IMR-90 (cell line): ENCODE measurements around the gene STX18. TPM values are rescaled to one million over a fixed set of nuclear protein-coding genes. Genes with fewer than 3 reads are reported as not detected.

Experiments
- ATAC-seq: fragments of 200-7000 bp; cut with Tn5 transposase; 2 replicates; pipeline ENCODE4 v1.9.1; 2020; ENCODE audit warnings: low read depth, mild to moderate bottlenecking, moderate library complexity
- BruUV-seq: library from RNA; stranded (reverse); fragments of 400-500 nt; replicated peaks from 2 replicates; lab custom pipeline; 2021; lab: Mats Ljungman, UMichigan
- CTCF ChIA-PET: fragments of 300-600 bp; formaldehyde crosslinking; extraction: SDS; loops from one replicate; lab custom pipeline; 2021; ENCODE audit warnings: antibody characterized with exemption; lab: Yijun Ruan, JAX
- POLR2A ChIA-PET: fragments of 300-600 bp; sonication (Branson Sonifier 250); formaldehyde crosslinking; loops from one replicate; lab custom pipeline; 2022; ENCODE audit warnings: antibody characterized with exemption; ENCODE audit not compliant: unreplicated experiment; lab: Charles Lee
- DNase-seq: peaks from one replicate; pipeline ENCODE4 v3.0.0; 2013
- H2AFZ ChIP-seq: replicated peaks from 2 replicates; pipeline ENCODE3; 2013; ENCODE audit warnings: low read length, mild to moderate bottlenecking; ENCODE audit not compliant: poor library complexity
- H2AK5ac ChIP-seq: 2 replicates; pipeline ENCODE4 v1.6.1; 2013; ENCODE audit warnings: low read depth, low read length, inconsistent platforms
- H2AK9ac ChIP-seq: replicated peaks from 2 replicates; pipeline ENCODE3; 2013; ENCODE audit warnings: mild to moderate bottlenecking, low read depth, low read length, moderate library complexity; ENCODE audit not compliant: poor library complexity
- H2BK120ac ChIP-seq: 2 replicates; pipeline ENCODE4 v1.6.1; 2013; ENCODE audit warnings: low read depth, low read length, inconsistent platforms
- H2BK15ac ChIP-seq: 3 replicates; pipeline ENCODE4 v1.6.1; 2013; ENCODE audit warnings: low read depth, low read length, inconsistent platforms
- H2BK20ac ChIP-seq: 2 replicates; pipeline ENCODE4 v1.6.1; 2013; ENCODE audit warnings: low read depth, mild to moderate bottlenecking, inconsistent platforms, low read length, moderate library complexity
- H2BK5ac ChIP-seq: 2 replicates; pipeline ENCODE4 v1.6.1; 2013; ENCODE audit warnings: mild to moderate bottlenecking, low read depth, low read length, inconsistent platforms; ENCODE audit not compliant: poor library complexity, severe bottlenecking
- H3K14ac ChIP-seq: replicated peaks from 2 replicates; pipeline ENCODE4 v1.6.1; 2013; ENCODE audit warnings: low read depth, low read length, inconsistent platforms
- H3K18ac ChIP-seq: 2 replicates; pipeline ENCODE4 v1.6.1; 2013; ENCODE audit warnings: low read depth, low read length, control low read depth
- H3K23ac ChIP-seq: 2 replicates; pipeline ENCODE4 v1.6.1; 2013; ENCODE audit warnings: low read depth, low read length, inconsistent platforms
- H3K27ac ChIP-seq: 2 replicates; pipeline ENCODE4 v1.5.1; 2013; ENCODE audit warnings: mild to moderate bottlenecking, control low read depth, low read length; ENCODE audit not compliant: insufficient read depth
- H3K27me3 ChIP-seq: 2 replicates; pipeline ENCODE4 v1.6.1; 2013; ENCODE audit warnings: low read length; ENCODE audit not compliant: control insufficient read depth, insufficient read depth
- H3K36me3 ChIP-seq: 2 replicates; pipeline ENCODE4 v1.6.1; 2013; ENCODE audit warnings: low read length, mixed read lengths; ENCODE audit not compliant: control insufficient read depth, insufficient read depth
- H3K4ac ChIP-seq: 2 replicates; pipeline ENCODE4 v1.6.1; 2013; ENCODE audit warnings: low read depth, low read length, inconsistent platforms
- H3K4me1 ChIP-seq: 2 replicates; pipeline ENCODE4 v1.6.1; 2013; ENCODE audit warnings: low read length, mixed read lengths; ENCODE audit not compliant: control insufficient read depth, insufficient read depth
- H3K4me2 ChIP-seq: 2 replicates; pipeline ENCODE4 v1.6.1; 2013; ENCODE audit warnings: low read depth, mild to moderate bottlenecking, control low read depth, low read length, moderate library complexity
- H3K4me3 ChIP-seq: 2 replicates; pipeline ENCODE4 v1.5.1; 2013; ENCODE audit warnings: low read depth, mild to moderate bottlenecking, control low read depth, low read length, moderate library complexity; ENCODE audit not compliant: insufficient read depth
- H3K56ac ChIP-seq: 2 replicates; pipeline ENCODE4 v1.6.1; 2013; ENCODE audit warnings: low read length, inconsistent platforms; ENCODE audit not compliant: insufficient read depth; ENCODE audit errors: extremely low read depth
- H3K79me1 ChIP-seq, 2 experiments: 2 replicates each; pipeline ENCODE4 v1.6.1; 2013; ENCODE audit warnings: low read length in 2 of 2, inconsistent platforms in 1 of 2, low read depth in 1 of 2
- H3K9ac ChIP-seq: 2 replicates; pipeline ENCODE4 v1.6.1; 2013; ENCODE audit warnings: low read depth, low read length, control low read depth
- H3K9me1 ChIP-seq: 2 replicates; pipeline ENCODE4 v1.6.1; 2013; ENCODE audit warnings: low read length, inconsistent platforms; ENCODE audit not compliant: insufficient read depth
- H3K9me3 ChIP-seq: 2 replicates; pipeline ENCODE4 v1.6.1; 2013; ENCODE audit warnings: low read length; ENCODE audit not compliant: control insufficient read depth, insufficient read depth
- H4K20me1 ChIP-seq: 2 replicates; pipeline ENCODE4 v1.6.1; 2013; ENCODE audit warnings: low read length, inconsistent platforms; ENCODE audit not compliant: insufficient read depth
- H4K5ac ChIP-seq: 2 replicates; pipeline ENCODE4 v1.6.1; 2013; ENCODE audit warnings: mild to moderate bottlenecking, low read depth, low read length, control low read depth
- H4K8ac ChIP-seq, 2 experiments: 2 replicates each; pipeline ENCODE4 v1.6.1; 2013; ENCODE audit warnings: low read depth in 2 of 2, low read length in 2 of 2, control low read depth in 1 of 2, inconsistent platforms in 1 of 2
- H4K91ac ChIP-seq: 2 replicates; pipeline ENCODE4 v1.6.1; 2013; ENCODE audit warnings: low read depth, low read length, inconsistent platforms; ENCODE audit not compliant: insufficient read depth
- BHLHE40 ChIP-seq: fragments of 150-350 bp; IDR thresholded peaks from 2 replicates; pipeline ENCODE4 v1.6.1; 2016; ENCODE audit warnings: mild to moderate bottlenecking, low read depth, low read length
- CEBPB ChIP-seq: IDR thresholded peaks from 2 replicates; pipeline ENCODE4 v1.6.1; 2012; ENCODE audit warnings: low read depth, low read length, improper control_type of control experiment
- CHD1 ChIP-seq: IDR thresholded peaks from 2 replicates; pipeline ENCODE4 v1.6.1; 2012; ENCODE audit warnings: low read depth, low read length, improper control_type of control experiment
- FOS ChIP-seq: fragments of 150-350 bp; IDR thresholded peaks from 2 replicates; pipeline ENCODE4 v1.6.1; 2016; ENCODE audit warnings: low read depth, low read length
- MAFK ChIP-seq: IDR thresholded peaks from 2 replicates; pipeline ENCODE4 v1.6.1; 2012; ENCODE audit warnings: low read depth, low read length, improper control_type of control experiment
- MAZ ChIP-seq: IDR thresholded peaks from 2 replicates; pipeline ENCODE4 v1.6.1; 2012; ENCODE audit warnings: low read depth, mild to moderate bottlenecking, low read length, improper control_type of control experiment, moderate library complexity, borderline replicate concordance
- MXI1 ChIP-seq: IDR thresholded peaks from 2 replicates; pipeline ENCODE4 v1.6.1; 2012; ENCODE audit warnings: low read depth, mild to moderate bottlenecking, low read length, moderate library complexity, borderline replicate concordance
- NFE2L2 ChIP-seq: fragments of 150-350 bp; IDR thresholded peaks from 2 replicates; pipeline ENCODE4 v1.6.1; 2016; ENCODE audit warnings: low read depth, mild to moderate bottlenecking, low read length
- POLR2A ChIP-seq: IDR thresholded peaks from 2 replicates; pipeline ENCODE4 v1.6.1; 2012; ENCODE audit warnings: mild to moderate bottlenecking, low read depth, low read length
- RAD21 ChIP-seq: IDR thresholded peaks from 2 replicates; pipeline ENCODE4 v1.6.1; 2012; ENCODE audit warnings: low read length, improper control_type of control experiment
- RCOR1 ChIP-seq: IDR thresholded peaks from 2 replicates; pipeline ENCODE4 v1.6.1; 2012; ENCODE audit warnings: mild to moderate bottlenecking, low read length, improper control_type of control experiment; ENCODE audit not compliant: insufficient replicate concordance
- RFX5 ChIP-seq: IDR thresholded peaks from 2 replicates; pipeline ENCODE4 v1.8.0; 2012; ENCODE audit warnings: low read depth, mild to moderate bottlenecking, low read length, moderate library complexity
- SMC3 ChIP-seq: fragments of 150-350 bp; IDR thresholded peaks from 2 replicates; pipeline ENCODE4 v1.6.1; 2016; ENCODE audit warnings: low read depth, mild to moderate bottlenecking, antibody characterized with exemption, low read length, moderate library complexity
- WGBS, 2 experiments: methylation state at CpG; one replicate each; pipeline versions ENCODE4 v1.1.5 to v1.1.7; 2013; ENCODE audit warnings: missing lambda C conversion rate in 2 of 2; ENCODE audit not compliant: insufficient read length in 1 of 2; ENCODE audit errors: extremely low coverage in 2 of 2; 5-methylcytosine and 5-hydroxymethylcytosine counted together
- dilution Hi-C: fragments of 300-500 bp; cut with HindIII; formaldehyde crosslinking; loops from one replicate; pipeline ENCODE4 v1.14.3; 2018; ENCODE audit warnings: low sequenced_read_pairs; ENCODE audit not compliant: unreplicated experiment
- in situ Hi-C: fragments of 300-500 bp; cut with MboI; formaldehyde crosslinking; loops from 3 replicates; pipeline ENCODE4 v1.14.3; 2019; ENCODE audit warnings: low sequenced_read_pairs, inconsistent platforms, mixed read lengths
- intact Hi-C: fragments of 100-400 bp; cut with micrococcal nuclease; formaldehyde crosslinking; loops from 2 replicates; pipeline ENCODE4 v1.10.0; 2022
- polyA plus RNA-seq, 3 experiments: library from polyadenylated mRNA; depleted of rRNA; stranded (reverse); fragments of >200 nt; gene quantifications; 2 replicates each; pipeline ENCODE4 v1.2.3, GENCODE V29; 2012; ENCODE audit warnings: low replicate concordance in 1 of 3
- total RNA-seq: library from RNA; depleted of rRNA; stranded (reverse); fragments of >200 nt; gene quantifications from 2 replicates; pipeline ENCODE4 v1.2.3, GENCODE V29; 2012
- TF ChIP-seq, protein P1 (sequence below): conservative IDR thresholded peaks from 2 replicates; pipeline ENCODE4 v1.5.1; 2012; ENCODE audit warnings: mild to moderate bottlenecking, low read depth, low read length, improper control_type of control experiment
- TF ChIP-seq, protein P2 (sequence below): fragments of 150-350 bp; IDR thresholded peaks from 2 replicates; pipeline ENCODE4 v1.6.1; 2016; ENCODE audit warnings: low read depth, mild to moderate bottlenecking, low read length, moderate library complexity, borderline replicate concordance
- TF ChIP-seq, protein P3 (sequence below): fragments of 150-350 bp; IDR thresholded peaks from 2 replicates; pipeline ENCODE4 v1.6.1; 2017; ENCODE audit warnings: mild to moderate bottlenecking, antibody characterized with exemption, low read length, low read depth

STX18 gene
- total and polyA plus RNA-seq, 2 of the 4 experiments (the other 2 are of a cell fraction): 20.1 to 23.4 TPM

DNA sequence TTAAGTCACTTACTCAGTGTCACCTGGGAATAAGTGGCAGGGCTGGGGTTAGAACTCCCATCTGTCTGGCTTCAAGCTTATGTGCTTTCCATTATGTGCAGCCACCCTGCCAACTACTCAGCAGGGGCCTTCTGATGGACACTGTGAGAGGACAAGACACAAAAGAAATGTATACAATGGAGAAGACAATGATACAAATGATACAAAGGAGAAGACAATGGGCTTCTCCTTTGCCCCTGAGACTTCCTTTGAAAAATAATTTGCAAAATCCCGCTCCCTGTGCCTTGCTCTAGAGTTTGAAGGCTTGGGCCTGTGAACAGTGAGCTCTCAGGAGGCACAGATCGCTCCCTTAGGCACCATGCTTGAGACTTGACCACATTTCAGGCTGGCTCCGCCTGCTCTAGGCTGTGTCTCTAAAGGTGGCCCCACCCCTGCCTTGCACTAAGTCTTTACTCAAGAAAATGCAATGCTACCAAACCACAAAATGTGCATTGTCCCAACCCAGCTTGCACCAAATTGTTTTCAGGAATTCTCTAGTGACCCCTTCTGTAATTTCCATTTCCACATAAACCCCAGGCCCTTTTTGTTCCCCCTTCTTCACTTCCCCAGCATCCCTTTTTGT is 27.1 kb upstream of the STX18 start:
- no peaks in the 10 kb centered on the region for H4K20me1 ChIP-seq
- dilution Hi-C loops (no loop called here), in situ Hi-C loops (no loop called here), intact Hi-C loops (no loop called here)
- no peak overlapping the region for H3K9ac ChIP-seq
- H4K8ac ChIP-seq: no peak overlapping the region
- peaks cover 2% of the 10 kb centered on the region; the same call in 1 of the 2 replicates for H3K4me1 ChIP-seq
- H4K5ac ChIP-seq: no peak overlapping the region
- H2BK20ac ChIP-seq: no peak overlapping the region
- no peak overlapping the region for H3K4me2 ChIP-seq
- H3K4ac ChIP-seq: no peak overlapping the region
- no peak overlapping the region for H3K18ac ChIP-seq
- CTCF ChIA-PET: no interaction called here
- BruUV-seq: no TSS peak
- H3K4me3 ChIP-seq: no peak overlapping the region
- no peak overlapping the region for H3K27ac ChIP-seq
- peaks cover 2% of the 10 kb centered on the region; the same call in 1 of the 2 replicates for H3K9me3 ChIP-seq
- H2AK5ac ChIP-seq: no peak overlapping the region
- H3K14ac ChIP-seq: no peak overlapping the region
- DNase-seq (no peak), ATAC-seq (no peak)
- no peak overlapping the region for H2BK15ac ChIP-seq
- POLR2A ChIA-PET: no interaction called here
- H2BK120ac ChIP-seq: no peak overlapping the region
- no peaks in the 10 kb centered on the region for H3K9me1 ChIP-seq
- no peak overlapping the region for H3K23ac ChIP-seq
- no peak overlapping the region for H2AK9ac ChIP-seq
- H2AFZ ChIP-seq: no peak overlapping the region
- no peaks in the 10 kb centered on the region for H3K36me3 ChIP-seq
- WGBS, 2 experiments: 80% methylated on average over 1 of the region's 3 CpGs; no CpG with 5 or more reads in 1 of the 2 experiments
- no peak overlapping the region for H2BK5ac ChIP-seq
- no peaks in the 10 kb centered on the region for H3K79me1 ChIP-seq
- no peak overlapping the region for H4K91ac ChIP-seq
- no peaks in the 10 kb centered on the region for H3K27me3 ChIP-seq
- TF ChIP-seq FOS: no peak
- TF ChIP-seq, protein P1, sequence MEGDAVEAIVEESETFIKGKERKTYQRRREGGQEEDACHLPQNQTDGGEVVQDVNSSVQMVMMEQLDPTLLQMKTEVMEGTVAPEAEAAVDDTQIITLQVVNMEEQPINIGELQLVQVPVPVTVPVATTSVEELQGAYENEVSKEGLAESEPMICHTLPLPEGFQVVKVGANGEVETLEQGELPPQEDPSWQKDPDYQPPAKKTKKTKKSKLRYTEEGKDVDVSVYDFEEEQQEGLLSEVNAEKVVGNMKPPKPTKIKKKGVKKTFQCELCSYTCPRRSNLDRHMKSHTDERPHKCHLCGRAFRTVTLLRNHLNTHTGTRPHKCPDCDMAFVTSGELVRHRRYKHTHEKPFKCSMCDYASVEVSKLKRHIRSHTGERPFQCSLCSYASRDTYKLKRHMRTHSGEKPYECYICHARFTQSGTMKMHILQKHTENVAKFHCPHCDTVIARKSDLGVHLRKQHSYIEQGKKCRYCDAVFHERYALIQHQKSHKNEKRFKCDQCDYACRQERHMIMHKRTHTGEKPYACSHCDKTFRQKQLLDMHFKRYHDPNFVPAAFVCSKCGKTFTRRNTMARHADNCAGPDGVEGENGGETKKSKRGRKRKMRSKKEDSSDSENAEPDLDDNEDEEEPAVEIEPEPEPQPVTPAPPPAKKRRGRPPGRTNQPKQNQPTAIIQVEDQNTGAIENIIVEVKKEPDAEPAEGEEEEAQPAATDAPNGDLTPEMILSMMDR: no peak
- TF ChIP-seq POLR2A: no peak
- TF ChIP-seq BHLHE40: no peak
- no peak for TF ChIP-seq CEBPB
- no peak for TF ChIP-seq MXI1
- no peak for TF ChIP-seq SMC3
- TF ChIP-seq MAFK: no peak
- no peak for TF ChIP-seq CHD1
- TF ChIP-seq, protein P2, sequence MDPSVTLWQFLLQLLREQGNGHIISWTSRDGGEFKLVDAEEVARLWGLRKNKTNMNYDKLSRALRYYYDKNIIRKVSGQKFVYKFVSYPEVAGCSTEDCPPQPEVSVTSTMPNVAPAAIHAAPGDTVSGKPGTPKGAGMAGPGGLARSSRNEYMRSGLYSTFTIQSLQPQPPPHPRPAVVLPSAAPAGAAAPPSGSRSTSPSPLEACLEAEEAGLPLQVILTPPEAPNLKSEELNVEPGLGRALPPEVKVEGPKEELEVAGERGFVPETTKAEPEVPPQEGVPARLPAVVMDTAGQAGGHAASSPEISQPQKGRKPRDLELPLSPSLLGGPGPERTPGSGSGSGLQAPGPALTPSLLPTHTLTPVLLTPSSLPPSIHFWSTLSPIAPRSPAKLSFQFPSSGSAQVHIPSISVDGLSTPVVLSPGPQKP: no peak
- no peak for TF ChIP-seq RFX5
- no peak for TF ChIP-seq NFE2L2
- TF ChIP-seq RCOR1: no peak
- no peak for TF ChIP-seq MAZ
- no peak for TF ChIP-seq RAD21
- TF ChIP-seq, protein P3, sequence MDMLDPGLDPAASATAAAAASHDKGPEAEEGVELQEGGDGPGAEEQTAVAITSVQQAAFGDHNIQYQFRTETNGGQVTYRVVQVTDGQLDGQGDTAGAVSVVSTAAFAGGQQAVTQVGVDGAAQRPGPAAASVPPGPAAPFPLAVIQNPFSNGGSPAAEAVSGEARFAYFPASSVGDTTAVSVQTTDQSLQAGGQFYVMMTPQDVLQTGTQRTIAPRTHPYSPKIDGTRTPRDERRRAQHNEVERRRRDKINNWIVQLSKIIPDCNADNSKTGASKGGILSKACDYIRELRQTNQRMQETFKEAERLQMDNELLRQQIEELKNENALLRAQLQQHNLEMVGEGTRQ: no peak
- no peak overlapping the region for H3K56ac ChIP-seq
